ENCODE measurements around the gene LRR1.
"Not testable (repeated sequence)": the region's sequence is repeated elsewhere in the genome, so short reads cannot be mapped to it uniquely, and the experiment has no call there.

LRR1 gene, protein sequence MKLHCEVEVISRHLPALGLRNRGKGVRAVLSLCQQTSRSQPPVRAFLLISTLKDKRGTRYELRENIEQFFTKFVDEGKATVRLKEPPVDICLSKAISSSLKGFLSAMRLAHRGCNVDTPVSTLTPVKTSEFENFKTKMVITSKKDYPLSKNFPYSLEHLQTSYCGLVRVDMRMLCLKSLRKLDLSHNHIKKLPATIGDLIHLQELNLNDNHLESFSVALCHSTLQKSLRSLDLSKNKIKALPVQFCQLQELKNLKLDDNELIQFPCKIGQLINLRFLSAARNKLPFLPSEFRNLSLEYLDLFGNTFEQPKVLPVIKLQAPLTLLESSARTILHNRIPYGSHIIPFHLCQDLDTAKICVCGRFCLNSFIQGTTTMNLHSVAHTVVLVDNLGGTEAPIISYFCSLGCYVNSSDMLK

DNA sequence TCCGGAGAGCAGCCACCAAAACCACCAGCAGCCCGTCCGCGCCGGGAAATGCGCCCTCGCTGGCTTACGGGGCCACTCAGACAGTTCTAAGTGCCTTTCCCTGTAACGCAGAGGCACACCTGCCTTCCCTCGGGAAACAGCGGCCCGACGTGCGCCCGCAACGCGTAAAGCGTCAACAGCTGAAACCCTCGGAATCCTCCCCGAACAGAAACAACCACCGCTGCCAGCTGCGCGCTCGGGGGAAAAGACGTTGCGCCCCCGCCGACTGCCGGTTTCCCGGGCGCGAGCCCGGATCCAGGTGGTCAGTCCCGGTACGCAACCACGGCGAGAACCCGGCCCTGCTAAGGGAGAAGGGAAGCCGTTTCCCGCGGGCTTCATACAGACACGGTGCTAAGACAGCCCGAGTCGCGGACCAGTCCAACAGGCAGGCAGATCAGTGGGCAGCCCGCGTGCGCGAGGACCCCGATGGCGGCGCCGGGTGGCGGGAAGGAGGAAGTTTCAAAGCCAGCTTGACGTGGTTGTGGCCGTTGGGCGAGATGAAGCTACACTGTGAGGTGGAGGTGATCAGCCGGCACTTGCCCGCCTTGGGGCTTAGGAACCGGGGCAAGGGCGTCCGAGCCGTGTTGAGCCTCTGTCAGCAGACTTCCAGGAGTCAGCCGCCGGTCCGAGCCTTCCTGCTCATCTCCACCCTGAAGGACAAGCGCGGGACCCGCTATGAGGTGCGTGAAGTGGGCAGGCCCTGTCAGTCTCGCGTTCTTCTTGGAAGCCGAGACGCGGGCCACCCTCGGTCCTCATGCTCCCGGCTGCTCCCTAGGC is at the start of gene LRR1:
LRR1 (plus strand) TSS at position 456 of the 816 bp plus-strand sequence; CDS start at position 537, 81 bp downstream.
- DNase-seq, result peak; percentile 82

DNA sequence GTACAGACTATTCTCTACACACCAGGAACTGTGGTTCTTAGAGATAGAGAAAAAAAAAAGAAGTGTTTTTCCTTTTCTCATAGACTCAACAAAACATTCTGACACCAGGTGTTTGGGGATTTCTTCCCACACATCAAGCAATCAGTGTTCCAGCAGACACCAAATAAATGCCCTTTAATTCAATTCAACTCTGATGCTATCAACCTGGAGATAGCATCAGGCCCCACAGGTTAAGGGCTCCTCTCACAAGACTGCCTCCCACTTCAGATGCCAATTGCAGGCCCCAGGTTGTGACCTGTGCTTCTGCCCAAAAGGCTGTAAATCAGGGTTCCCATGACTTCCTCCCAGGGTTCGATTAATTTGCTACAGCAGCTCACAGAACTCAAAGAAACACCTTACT is 49.3 kb upstream of the LRR1 start:
- DNase-seq, result no peak

DNA sequence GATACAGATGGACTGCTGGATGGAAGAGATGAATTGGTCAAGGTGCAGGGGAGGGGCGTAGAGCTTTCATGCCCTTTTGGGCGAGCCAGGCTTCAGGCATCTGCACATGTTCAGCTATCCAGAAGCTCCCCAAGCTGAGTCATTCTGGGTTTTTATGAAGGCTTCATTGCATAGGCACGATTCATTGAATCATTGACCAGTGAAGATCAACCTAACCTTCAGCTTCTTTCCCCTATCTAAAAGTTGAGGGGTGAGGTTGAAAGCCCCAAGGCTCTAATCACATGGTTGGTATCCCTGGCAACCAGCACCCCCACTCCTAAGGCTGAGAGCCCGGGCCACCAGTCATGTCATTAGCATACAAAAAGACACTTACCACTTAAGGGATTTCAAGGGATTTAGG is 48.9 kb upstream of the LRR1 start:
- no peak for DNase-seq

DNA sequence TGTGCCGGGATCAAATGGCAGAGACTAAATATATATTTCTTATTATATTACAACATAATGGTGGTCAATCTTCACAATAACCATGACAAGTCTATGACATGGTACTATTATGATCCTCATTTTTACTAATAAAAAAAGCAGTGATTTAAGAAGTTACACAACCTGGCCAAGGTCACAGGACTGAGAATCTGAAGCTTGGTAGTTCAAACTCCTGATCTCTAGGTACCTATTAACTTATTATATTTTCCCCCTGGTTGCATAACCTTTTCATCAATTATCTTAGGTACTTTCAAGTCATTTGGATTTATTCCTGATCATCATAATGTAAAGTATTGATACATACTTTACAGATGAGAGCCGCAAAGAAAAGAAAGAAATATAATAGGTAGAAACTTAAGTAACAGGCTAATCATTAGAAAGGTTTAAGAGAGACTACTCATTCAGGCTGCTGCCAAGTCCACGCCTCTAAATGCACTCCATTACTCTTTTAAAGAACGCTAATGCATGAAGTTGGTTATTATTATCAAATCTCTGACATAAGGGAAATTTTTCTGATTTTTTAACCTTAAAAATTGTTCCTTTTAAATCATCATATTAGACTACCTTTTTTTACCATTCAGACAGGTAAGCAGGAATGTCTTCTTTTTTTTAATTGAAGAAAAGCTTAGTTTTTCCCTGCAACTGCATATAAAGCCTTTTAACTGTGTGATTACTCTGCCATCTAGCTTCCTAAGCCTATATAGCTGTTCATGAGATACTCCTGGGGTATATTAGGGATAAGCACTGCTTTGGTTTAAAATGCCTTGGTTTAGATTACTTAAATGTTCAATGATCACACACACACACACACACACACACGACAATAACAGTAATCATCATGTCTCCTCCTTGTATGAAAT is 48.2 kb upstream of the LRR1 start:
- no peak for DNase-seq

DNA sequence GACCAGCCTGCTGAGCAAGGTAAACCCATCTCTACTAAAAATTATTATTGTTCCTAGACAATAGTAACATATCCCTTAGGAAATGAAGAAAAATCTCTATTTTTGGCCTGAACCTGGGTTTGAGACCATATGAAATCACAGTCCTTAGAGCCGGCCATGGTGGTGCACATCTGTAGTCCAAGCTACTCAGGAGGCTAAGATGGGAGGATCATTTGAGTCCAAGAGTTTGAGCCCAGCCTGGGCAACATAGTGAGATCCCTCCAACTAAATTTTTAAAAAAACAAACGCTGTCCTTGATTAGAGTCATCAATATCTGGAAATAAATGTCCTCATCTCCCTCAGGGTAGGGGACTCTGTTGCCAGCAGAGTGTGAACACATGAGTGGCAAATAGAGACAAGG is 47.2 kb upstream of the LRR1 start:
- no peak for DNase-seq

DNA sequence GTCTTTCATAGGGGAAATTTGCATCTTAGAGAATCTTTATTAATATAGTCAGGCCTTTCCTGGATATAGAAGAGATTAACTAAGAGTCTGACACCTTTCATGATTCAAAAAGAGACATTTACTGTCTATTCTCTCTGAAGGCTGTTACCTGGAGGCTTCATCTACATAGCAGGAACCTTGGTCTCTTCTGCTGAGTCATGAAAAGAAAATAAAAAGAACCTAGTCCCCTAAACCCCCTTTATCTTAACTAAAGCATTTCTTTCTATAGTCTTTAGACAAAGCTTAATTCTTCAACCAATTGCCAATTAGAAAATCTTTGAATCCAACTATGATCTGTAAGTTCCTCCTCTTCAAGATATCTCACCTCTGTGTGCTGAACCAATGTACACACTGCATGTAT is 45.6 kb upstream of the LRR1 start:
- DNase-seq, result no peak

DNA sequence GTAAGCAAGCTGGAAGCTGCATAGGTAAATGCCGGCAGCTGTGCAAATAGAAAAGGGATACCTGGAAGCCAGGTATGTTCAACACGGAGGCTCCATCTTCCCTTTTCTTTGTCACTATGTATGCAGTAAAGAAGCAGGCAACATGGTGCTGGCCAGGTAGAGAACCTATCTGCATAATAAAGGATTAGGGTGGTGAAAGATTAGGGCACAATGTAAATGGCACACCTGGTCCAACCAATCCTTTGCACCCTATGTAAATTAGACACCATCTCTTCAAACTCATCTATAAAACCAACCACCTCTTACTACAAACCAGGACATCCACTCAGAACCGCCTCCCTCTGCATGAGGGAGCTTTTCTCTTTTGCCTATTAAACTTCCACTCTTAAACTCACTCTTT is 44.8 kb upstream of the LRR1 start:
- no peak for DNase-seq

DNA sequence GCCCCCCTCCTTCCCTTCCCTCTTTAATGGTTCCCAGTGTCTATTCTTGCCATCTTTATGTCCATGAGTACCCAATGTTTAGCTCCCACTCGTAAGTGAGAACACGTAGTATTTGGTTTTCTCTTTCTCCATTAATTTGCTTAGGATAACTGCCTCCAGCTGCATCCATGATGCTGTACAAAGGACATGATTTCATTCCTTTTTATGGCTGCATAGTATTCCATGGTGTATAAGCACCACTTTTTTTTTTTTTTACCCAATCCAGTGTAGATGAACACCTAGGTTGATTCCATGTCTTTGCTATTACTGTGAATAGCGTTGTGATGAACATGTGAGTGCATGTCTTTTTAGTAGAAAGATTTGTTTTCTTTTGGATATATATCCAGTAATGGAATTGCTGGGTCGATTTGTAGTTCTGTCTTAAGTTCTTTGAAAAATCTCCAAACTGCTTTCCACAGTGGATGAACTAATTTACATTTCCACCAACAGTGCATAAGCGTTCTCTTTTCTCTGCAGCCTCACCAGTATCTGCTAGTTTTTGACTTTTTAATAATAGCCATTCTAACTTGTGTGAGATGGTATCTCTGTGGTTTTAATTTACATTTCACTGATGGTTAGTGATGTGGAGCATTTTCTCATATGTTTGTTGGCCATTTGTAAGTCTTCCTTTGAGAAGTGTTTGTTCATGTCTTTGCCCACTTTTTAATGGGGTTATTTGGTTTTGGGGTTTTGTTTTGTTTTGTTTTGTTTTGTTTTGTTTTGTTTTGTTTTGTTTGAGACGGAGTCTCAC is 38.6 kb upstream of the LRR1 start:
- no peak for DNase-seq

DNA sequence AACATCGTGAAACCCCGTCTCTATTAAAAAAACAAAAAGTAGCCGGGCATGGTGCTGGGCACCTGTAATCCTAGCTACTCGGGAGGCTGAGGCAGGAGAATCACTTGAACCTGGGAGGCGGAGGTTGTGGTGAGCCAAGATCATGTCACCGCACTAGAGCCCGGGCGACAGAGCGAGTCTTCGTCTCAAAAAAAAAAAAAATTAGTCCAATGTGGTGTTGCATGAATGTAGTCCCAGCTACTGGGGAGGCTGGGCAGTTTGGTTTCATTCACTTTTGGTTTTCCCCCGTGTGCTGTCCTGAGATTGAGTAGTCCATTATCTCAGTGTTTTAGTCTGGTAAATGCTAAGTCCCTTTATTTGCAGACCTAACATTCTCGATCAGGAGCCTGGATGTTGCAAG is 32.0 kb upstream of the LRR1 start:
- DNase-seq, result no peak

DNA sequence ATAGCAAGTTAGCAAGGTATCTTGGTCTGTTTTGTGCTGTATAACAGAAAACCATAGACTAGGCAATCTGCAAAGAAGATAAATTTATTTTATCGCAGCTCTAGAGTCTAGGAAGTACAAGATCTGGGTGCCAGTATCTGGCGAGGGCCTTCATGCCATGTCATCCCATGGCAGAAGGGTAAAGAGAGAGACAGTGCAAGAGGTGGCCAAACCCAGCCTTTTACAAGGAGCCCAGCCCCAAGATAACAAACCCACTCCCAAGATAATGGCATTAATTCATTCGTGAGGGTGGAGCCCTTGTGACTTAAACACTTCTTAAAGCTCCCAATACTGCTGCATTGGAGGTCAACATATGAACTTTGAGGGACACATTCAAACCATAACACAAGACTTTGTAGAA is 29.5 kb upstream of the LRR1 start:
- no peak for DNase-seq

DNA sequence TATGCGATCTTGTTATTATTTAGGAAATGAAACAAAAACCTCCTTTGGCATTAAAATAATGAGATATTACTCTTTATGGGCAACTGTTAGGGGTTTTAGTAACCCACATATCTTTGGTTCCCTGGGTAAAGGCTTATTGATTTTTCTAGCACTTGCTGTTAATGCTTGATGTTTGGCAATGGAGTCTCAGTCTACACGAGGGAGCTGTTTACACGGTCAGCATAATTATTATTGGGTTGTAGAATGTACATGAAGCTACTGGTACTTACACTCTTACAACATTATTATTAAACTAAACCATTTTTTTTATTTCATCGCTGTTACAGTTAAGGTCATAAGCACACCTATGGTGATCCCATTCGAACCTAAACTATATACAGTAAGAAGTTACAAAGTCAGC is 24.7 kb upstream of the LRR1 start:
- no peak for DNase-seq

DNA sequence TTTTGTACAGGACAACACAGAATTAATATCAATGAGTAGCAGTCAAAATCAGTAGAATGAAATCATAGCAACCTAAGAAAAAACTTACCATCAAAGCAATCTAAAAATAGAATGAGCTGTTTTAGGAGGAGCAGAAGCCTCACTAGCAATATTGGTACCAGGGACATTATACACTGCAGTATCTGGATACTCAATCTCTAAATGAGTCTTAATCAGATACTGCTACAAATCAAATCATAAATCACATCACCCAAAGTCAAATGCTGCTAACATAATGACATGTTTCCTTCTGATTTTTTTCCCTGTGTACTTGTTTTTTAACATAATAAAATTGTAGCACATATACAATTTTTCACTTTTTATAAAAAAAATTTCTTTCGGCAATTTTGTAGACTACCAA is 20.6 kb upstream of the LRR1 start:
- DNase-seq, result no peak

DNA sequence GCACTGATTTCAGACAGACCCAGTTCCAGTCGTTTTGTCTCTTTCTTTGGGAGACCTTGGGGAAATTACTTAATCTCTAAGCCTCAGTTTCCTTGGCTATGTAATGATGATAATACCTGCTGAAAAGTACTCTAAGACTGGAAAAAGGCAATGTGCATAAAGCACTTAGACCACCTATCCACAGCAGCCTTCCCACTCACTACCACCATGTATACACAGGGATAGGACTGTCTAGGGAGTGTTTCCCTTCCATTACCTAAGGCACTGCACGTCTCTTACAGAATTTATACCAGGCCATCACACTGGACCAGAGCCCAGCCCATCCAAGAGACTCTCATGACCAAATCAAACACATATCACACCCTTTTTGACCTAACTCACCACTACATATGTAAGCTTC is 18.9 kb upstream of the LRR1 start:
- DNase-seq, result no peak

DNA sequence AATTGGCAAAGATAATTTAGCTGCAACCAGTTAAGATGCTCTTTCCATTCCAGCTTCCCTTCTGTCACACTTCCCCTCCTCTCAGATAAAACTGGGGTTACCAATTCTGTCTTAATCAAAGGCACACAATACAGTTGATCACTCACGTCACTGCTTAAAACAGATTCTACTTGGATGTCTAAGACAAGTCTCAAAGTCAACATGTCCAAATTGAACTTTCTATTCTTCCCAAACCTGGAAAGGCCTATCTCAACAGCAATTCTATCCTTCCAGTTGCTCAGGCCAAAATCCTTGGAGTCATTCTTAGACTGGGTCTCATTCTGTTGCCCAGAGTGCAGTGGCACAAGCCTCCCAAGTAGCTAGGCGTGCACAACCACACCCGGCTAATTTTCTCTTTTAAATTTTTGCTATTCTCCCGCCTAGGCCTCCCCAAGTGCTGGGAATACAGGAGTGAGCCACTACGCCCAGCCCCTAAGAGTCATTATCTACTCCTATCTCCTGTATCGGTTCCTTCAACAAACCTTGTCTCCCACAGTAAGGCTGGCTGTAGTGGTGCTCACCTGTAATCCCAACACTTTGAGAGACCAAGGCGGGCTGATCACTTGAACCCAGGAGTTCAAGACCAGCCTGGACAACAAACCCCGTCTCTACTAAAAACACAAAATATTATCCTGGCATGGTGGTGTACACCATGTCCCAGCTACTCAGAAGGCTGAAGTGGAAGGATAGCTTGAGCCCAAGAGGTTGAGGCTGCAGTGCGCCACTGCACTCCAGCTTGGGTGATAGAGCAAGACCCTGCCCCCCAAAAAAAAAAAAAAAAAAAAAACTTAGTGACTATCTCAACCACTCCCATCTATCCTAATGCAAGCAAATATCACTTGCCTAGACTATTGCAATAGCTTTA is 17.3 kb upstream of the LRR1 start:
- no peak for DNase-seq

DNA sequence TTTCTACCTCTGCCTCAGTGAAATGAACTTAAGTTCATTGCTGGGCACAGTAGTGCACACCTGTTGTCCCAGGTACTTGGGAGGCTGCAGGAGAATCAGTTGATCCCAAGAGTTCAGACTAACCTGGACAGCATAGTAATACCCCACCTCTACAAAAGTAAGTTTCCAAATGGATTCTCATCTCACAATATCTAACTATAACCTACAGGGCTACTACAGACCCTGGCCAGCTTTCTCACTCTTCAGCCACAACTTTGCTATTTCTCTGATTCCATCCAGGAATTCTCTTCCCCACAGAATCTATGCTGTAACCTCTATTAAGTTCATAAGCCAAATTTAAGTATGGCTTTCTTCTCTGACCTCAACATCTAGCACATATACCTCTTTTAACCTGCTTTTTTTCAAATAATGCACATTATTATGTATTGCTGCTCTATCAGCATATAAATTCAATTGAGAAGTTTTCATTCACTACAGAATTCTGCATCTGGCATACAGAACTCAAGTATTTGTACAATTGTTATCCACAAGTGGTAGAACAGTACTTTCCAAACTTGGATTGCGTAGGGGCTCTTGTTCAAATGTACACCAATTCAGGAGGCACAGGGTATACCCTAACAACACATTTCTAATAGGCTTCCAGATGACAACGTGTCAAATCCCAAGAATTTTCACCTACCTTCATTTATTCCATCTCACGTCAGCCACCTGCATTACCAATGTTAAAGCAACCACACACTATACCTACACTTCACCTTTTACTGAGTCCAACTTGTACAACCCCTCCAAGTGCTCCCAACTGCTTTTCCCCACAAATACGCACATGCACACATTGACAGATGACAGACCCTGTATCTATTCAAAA is 16.4 kb upstream of the LRR1 start:
- no peak for DNase-seq

DNA sequence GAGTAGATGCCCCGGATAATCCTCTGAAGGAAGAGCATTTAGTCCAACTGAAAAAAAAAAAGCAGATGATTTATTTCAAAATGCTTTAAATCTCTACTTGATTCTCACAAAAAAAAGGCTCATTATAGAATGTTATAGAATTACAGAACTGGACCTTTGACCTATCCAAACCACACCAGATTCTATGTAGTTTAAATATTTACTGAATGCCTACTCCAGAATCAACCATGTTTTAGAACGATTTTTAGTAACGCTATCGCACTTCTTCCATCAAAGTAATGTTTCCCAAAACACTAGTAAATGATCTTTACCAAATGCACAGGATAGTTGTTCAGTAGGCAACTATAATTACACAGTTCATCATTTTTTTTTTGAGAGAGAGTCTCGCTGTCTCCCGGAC is 15.1 kb upstream of the LRR1 start:
- DNase-seq, result no peak

DNA sequence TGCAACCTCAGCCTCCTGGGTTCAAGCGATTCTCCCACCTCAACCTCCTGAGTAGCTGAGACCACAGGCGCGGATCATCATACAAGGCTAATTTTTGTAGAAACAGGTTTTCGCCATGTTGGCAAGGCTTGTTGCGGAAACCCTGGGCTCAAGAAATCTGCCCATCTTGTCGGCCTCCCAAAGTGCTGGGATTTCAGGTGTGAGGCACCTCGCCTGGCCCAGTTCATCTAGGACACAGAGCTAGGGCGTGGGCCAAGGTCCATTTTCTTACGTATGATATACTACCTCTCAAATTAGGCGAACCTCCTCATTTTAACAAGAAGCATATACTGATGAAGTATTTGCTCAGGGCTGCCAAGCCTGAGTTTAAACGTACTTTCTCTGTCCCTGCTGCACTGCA is 14.7 kb upstream of the LRR1 start:
- DNase-seq, result no peak

DNA sequence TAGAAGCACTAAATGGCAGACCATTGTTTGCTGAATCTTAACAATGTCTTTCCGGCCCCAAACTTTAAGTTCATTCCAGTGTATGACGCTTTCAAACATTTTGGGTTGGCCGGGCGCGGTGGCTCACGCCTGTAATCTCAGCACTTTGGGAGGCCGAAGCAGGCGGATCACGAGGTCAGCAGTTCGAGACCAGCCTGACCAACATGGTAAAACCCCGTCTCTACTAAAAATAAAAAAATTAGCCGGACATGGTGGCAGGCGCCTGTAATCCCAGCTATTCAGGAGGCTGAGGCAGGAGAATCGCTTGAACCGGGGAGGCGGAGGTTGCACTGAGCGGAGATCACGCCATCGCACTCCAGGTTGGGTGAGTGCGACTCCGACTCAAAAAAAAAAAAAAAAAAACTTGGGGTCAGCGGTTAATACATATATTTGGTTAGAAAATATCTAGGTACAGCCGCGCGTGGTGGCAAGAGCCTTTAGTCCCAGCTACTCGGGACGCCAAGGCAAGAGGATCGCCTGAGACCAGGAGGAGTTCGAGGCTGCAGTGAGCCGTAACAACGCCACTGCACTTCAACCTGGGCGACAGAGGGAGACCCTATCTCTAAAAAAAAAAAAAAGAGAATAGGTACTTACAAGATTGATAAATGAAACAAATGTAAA is 13.6 kb upstream of the LRR1 start:
- DNase-seq, result not testable (repeated sequence)

DNA sequence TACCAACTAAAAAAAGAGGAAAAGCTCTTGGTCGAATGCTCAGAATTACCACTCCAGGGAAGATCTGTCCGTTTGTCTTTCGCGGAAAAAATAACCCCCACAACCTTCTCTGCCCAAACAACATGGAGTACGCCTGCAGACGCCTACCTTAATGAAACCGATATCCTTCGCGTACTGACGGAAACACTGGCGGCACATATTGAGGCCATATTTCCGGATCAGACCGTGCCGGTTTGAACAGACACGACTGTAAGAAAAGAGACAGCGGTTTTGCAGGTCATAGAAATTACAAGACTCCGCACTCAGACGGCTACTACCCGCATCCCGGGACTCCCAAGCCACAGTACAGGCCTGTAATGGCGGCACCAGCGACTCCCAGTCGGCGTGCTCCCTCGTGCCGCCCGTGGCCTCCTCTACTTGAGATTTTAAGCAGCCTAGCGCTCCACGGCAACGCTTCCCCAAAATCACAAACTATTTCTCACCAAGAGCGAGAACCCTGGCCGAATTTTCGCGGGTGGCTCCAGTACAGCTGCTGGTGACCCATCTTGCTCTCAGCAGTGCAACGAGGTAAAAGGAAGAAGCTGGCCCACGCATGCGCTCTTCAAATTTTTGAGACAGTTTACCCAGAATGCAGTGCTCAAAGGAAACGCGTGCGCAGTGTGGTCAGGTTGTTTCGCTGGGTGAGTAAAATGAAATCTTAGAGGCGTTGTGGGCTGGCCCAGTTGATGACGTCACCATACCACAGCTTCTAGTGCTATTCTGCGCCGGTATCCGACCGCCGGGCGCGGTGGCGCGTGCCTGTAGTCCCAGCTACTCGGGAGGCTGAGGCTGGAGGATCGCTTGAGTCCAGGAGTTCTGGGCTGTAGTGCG is 12.7 kb upstream of the LRR1 start, which contains the start of gene RPS29:
RPS29 (minus strand) TSS at position 578 of the 870 bp plus-strand sequence; CDS start at position 544, 34 bp downstream.
- DNase-seq, result peak; percentile 99

All from T1000 (cell line).